GM12873 (cell line): ENCODE results near the gene WDFY3.

Source experiments
- CTCF ChIP-seq: IDR thresholded peaks from 2 replicates; pipeline ENCODE4 v1.5.1; 2012; ENCODE audit warnings: low read depth, mild to moderate bottlenecking, moderate library complexity, low read length, control low read depth; ENCODE audit not compliant: insufficient read depth; ENCODE audit errors: missing control alignments

WDFY3 gene

DNA sequence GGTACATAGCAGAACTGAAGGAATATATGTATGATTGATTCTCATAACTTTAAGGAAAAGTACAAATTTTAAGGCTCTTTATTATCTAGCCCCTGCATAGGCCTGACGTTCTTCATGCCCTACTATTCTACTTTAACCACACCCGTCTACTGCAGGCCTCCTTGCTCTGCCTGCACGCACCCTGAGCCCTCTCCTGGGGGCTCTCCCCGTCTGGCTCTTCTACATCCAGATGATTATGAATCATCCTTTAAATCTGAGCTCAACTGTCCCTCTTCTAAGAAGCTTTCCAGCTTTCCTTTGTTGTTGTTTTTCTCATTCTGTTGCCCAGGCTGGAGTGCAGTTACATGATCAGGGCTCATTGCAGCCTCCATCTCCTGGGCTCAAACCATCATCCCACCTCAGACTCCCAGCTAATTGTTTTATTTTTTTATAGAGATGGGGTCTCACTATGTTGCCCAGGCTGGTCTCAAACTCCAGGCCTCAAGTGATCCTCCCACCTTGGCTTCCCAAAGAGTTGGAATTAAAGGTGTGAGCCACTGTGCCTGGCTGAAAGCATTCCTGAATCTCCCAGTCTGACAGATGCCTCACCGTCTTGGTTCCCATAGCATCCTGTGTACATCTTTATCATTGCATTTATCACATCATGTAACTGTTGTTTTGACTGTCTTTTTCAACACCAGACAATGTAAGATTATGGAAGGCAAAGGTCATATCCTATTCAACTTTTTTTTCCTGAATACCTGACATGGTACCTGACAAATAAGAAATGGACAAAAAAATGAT lies 89.2 kb downstream of the WDFY3 start:
- no peak for TF ChIP-seq CTCF

DNA sequence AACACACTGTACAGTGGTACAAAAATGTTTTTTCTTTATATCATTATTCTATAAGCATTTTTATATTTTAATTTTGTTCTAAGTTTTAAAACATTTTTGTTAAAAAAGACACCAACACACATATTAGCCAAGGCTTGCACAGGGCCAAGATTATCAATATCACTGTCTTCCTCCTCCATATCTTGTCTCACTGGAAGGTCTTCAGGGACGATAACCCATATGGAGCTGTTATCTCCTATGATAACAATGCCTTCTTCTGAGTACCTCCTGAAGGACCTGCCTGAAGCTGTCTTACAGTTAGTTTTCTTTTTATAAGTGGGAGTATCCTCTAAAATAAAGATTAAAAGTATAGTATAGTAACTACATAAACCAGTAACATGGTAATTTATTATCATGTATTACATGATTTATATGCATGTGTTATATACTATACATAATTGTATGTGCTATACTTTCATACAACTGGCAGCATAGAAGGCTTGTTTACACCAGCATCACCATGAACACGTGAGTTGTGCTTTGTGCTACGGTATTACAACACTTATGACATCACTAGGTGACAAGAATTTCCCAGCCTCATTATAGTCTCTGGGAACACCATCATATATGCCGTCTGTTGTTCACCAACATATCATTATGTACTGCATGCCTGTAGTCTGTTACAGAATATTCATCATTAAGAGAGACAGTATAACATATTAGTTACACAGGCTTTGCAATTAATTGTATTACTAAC lies 90.7 kb downstream of the WDFY3 start:
- TF ChIP-seq CTCF, result no peak

DNA sequence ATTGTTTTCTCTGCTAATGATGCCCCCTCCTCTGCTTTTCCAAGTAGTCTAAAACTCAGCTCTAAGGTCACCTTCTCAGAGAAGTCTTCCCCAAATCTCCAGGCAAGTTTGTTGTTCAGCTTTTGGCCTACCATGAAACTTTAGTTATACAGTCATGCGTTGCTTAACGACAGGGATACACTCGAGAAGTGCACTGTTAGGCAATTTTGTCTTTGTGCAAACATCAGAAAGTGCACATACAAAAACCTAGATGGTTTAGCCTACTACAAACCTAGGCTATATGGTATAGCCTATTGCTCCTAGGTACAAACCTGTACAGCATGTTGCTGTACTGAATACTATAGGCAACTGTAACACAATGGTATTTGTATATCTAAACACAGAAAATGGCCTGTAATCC lies 91.9 kb downstream of the WDFY3 start:
- TF ChIP-seq CTCF, result no peak

GRCh38 chr4:84870398-84871163 lies 95.9 kb downstream of the WDFY3 start:
- TF ChIP-seq CTCF, result no peak

GRCh38 chr4:84866295-84866694 lies 100.2 kb downstream of the WDFY3 start:
- TF ChIP-seq CTCF, result no peak

GRCh38 chr4:84865600-84865999 lies 100.9 kb downstream of the WDFY3 start:
- no peak for TF ChIP-seq CTCF

GRCh38 chr4:84862064-84862463 lies 104.4 kb downstream of the WDFY3 start:
- no peak for TF ChIP-seq CTCF
